Measurements from ENCODE around the gene RALGPS2.
"Not testable (repeated sequence)": the region's sequence is repeated elsewhere in the genome, so short reads cannot be mapped to it uniquely, and the experiment has no call there.

The RALGPS2 gene

DNA sequence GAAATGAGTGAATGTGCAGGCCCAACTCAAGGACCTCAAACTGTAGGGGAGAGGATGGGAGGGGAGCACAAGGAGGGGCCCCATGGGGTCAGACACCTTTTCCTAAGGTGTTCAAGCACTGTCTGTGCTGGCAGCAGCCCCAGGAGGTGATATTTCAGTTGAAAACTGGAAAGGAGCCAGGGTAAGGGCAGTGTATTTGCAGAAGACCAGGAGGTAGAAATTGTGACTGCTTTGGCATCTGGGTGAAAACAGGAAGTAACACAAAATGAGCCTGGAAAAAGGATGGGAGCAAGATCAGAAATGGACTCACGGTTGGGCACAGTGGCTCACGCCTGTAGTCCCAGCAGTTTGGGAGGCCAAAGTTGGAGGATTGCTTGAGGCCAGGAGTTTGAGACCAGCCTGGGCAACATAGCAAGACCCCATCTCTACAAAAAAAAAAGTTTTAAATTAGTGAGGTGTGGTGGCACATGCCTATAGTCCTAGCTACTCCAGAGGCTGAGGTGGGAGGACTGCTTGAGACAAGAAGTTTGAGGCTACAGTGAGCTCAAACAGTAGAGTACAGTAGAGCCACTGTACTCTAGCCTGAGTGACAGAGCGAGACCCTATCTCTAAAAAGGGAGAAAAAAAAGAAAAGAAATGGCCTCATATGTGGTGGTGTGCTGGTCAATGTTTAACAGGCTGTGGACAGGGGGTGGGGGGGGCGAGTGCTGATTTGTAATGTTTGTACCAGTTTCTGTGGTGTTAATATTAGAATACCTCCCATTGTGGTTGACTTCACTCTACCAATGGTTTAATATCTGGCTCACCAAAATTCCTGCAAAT lies 222.0 kb downstream of the RALGPS2 start:
- DNase-seq = no peak

DNA sequence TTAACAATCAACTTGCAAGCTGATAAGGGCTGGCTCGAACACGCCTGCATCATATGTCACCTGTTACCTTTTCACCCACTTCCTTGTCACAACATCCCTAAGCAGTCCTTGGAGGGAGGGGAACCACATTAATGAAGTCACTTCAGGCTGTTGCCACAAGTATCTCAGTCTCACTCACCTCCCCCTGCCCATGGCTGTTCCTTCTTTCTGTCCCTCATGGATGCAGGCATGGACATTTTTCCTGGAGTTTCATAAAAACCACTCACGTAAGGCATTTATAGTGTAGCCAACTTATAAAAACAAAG lies 222.6 kb downstream of the RALGPS2 start:
- peak; percentile 3 for DNase-seq

DNA sequence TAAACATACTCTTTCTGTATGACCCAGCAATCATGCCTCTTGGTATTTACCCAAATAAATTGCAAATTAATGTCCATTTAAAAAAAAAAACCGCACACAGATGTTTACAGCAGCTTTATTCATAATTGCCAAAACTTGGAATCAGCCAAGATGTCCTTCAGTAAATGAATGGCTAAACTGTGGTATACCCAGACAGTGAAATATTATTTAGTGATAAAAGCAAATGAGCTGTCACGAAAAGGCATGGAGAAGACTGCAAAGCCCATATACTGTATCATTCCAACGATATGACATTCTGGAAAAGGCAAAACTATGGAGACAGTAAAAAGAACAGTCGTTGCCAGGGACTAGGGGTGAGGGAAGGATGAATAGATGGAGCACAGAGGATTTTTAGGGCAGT lies 223.6 kb downstream of the RALGPS2 start:
- DNase-seq = no peak

DNA sequence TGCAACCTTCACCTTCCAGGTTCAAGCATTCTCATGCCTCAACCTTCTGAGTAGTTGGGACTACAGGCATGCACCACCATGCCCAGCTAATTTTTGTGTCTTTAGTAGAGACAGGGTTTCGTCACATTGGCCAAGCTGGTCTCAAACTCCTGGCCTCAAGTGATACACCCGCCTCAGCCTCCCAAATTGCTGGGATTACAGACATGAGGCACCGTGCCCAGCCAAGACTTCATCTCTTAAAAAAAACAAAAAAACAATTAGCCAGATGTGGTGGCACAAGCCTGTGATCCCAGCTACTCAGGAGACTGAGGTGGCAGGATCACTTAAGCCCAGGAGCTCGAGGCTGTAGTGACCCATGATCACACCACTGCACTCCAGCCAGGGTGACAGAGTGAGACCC lies 224.8 kb downstream of the RALGPS2 start:
- DNase-seq = not testable (repeated sequence)

DNA sequence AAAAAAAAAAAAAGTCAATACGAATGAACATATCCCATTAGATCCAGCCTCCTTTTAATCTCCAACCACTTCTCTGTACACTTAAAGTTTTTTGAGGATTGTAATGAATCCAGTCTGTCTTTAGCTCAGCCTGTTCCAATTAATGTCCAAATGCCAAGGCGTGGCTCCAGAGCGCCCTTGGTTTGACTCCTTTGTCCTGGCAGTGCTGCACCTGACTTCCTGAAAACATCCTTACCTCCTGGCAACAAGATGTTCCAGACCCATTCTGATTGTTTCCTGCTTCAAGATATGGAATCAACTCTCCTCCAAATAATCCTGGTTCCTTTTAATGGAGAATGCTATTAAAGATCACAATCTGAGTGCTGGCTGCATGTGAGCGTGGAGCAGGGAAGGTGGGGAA lies 226.6 kb downstream of the RALGPS2 start:
- DNase-seq = no peak

DNA sequence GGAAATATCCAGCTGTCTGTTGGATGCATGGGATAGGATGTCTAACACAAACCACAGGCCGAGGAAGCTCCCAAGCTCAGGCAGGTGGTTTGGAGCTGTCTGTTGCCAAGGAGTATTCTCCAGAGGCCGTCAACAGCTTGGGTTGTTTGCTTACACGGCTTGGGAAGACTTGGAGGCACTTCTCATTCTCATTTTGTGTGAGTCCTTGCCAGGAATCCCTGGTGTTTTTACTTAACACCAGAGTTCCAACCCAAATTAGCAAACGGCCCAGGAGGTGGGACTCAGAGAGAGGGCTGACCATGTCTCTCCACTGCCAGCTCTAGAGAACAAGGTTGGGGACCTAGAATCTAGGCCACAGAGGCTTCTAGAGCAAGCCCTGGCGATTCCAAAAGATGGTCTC lies 228.0 kb downstream of the RALGPS2 start:
- no peak for DNase-seq

DNA sequence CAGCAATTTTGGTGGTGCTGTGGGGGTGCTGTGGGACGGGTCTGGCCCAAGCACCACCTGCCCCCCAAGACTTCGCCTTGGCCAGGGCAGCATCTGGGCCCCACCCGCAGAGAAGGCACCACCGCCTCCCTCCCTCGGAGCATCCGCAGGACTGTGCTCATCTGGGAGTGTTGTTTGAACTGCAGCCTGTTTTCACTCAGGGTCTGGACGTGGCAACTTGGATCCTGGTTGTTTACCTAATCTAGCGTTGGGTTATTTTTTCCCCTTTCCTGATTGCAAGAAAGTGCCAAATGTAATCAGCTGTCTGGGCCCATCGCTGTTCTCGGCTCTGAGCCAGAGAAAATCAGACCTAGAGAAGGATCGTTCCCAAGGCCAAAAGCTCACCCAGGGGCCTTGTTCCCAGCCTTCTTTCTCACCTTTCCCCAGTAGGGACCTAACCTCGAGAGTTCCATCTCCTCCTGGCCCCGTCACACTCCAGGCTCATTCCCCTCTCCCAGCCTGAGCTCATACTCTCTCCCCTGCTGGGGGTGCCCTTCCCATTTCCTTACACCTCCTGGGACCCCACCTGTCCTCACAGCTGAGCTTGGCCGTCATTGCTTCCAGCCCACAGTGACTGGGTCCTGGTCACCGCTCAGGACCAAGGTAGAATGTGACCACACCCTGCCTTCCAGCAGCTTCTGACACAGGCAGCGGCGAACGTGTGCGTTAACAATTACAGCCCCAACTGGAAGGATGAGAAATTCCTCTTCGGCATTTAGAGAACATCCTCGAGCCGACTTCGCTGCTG lies 228.7 kb downstream of the RALGPS2 start:
- DNase-seq = no peak

DNA sequence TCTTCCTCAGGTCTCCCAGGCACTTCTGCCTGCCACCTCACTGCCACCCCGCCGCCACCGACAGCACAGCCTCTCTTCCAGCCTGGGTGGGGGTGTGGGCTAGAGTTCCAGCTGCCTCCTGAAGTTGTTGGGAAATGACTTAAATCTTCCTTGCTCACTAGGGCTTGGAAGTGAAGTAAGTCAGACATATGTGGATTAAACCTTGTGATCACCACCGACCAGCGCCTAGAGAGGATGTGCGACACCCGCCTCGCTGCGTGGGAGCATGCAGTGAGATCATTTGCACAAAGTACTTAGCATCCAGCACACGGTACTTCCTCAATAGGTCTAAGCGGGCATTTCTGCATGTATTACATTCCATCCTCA lies 229.3 kb downstream of the RALGPS2 start:
- no peak for DNase-seq

DNA sequence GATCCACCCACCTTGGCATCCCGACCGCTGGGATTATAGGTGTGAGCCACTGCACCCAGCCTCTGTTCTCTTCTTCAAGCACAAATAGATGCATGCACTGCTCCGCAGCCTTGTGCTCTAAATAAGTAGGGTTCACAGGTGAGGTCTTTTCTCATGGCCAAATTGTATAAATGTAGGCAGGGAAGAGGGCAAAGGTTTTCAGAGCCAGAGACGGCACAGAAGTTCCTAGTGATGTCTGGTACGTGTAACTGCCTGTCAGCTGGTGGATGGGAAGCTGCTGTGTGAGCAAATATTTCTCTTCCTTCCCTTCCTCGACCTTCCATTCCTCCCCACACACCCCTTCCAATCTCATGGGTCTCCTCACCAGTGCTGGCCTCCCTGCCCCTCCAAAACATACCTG lies 229.9 kb downstream of the RALGPS2 start:
- DNase-seq = no peak

DNA sequence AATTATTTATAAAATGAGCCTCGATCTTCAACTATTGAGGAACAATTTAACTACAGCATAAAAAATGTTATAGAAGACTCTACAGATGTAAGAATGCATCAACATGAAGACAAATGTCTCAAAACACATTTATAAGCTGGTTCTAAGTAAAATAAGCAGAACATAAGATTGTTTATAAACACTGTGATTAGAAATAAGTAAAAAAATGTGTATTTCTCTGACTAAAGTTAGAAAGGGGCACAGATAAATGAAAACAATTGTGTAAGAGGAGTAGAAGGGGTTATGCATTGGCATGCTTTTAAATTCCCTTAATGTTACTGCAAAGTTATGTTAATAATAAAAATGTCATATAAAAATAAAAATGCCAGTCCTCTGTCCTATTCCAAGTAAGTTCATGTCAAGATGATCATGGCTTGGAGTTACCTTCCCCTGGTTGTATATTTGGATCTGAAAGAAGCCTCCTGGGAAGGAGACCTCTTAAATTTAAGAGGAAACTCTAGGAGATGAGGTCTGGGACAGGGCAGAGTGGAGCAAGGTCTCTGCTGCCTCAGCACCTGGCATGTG lies 230.4 kb downstream of the RALGPS2 start:
- no peak for DNase-seq

DNA sequence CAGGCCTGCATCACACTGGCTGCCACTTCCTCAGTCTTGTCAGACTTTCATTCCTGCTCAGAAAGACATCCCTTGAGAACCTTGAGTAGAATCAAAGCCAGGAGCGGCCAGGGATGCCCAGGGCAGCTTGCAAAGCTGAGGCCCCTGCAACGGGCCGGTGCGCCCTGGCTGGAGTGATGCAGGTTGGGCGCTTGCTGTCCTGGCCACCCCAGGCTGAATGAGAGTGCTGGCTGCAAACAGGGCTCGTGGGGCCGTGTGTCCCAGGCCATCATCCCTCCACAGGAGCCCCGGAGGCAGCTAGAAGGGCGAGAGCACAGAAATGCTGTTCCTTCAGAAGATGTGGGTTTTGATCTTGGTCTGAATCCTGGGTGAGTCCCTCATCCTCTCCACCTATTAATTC lies 233.4 kb downstream of the RALGPS2 start:
- peak; percentile 35 for DNase-seq

DNA sequence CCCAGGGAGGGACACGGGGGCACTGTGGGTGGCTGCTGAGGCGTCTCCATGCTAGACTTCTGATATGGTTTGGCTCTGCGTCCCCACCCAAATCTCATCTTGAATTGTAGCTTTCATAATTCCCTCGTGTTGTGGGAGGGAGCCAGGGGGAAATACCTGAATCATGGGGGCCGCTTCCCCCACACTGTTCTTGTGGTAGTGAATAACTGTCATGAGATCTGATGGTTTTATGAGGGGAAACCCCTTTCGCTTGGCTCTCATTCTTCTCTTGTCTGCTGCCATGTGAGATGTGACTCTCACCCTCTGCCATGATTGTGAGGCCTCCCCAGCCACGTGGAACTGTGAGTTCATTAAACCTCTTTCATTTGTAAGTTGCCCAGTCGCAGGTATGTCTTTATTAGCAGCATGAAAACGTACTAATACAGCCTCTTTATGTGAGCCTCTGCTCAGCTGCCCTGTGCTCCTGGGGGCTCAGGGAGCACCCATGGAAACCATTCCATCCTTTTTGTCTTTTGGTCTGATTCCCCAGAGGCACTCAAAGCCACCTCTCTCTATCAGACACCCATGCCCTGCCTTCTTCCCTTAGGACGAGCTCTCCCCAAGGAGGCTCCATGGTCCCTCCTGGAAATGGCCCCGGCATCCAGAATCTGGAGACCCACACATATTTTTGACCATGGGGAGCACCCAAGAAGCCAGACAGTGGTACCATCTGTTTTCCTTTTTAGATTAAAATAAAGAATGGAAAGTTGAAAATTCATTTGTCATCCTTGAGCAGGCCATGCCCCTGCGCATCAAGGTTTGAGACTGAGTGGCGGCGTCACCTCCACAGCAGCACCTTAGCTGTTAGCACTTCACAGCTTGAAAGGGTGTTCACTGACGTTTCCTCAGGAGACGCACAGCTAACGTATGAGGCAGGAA lies 234.8 kb downstream of the RALGPS2 start:
- no peak for DNase-seq

DNA sequence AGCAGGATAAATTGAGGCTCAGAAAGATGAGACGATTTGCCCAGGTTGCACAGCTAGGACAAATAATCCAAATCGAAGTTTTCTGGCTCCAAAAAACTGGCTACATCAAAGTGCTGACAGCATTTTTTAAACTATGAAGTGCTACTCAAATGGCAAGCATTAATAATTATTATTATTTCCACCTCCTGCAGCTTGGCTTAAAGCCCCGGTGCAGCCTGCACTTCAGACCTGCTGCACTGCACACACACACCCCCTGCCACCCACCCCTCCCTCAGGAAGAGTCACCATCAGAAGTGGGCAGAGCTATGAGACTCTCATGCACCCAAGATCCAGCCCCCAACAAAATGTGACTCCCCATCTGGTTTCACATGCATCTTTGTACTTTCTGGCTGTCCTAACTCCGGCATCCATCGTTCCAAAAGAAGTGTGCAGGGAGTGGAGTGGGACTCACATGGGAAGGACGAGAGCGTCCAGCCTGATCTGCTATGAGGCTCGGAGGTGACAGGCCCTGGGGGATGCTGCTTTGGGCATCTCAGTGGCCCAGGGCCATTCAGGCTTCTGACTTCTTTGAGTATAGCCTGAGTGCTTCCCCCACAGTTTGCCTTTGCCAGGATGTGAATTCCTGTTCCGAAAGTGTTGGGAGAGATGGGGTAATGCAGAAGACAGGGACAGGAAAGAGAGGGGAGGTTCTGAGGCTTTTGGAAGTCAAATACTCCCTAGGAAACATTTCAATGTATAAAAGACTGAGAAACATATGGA lies 235.6 kb downstream of the RALGPS2 start:
- DNase-seq = no peak

DNA sequence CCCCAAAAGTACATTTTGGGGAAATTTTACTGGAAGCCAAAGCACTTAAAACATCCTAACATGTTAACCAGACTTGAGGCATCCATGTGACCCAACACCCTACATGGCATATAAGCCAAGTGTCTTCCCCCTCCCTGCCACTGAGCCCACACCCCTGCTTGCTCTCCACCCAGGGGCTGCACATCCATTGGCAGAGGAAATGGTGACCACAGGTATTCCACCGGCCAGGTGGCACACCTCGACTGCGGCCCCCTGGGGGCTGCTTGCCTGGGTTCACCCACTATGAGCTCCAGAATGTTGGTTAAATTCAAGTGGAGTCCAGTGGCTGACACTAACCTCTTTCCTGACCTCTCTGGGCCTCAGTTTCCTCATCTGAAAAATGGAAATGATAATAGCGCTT lies 236.3 kb downstream of the RALGPS2 start:
- no peak for DNase-seq

DNA sequence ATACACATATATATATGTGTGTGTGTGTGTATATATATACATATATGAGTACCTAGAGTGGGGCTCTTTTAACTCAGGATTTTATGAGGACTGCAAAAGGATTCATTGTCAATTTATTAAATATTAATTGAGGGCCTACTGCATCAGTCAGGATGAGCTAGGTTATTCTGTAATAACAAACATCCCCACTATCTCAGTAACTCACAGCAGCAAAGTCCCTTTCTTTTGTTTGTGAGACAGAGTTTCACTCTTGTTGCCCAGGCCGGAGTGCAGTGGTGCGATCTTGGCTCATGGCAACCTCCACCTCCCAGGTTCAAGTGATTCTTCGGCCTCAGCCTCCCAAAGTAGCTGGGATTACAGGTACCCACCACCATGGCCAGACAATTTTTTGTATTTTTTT lies 236.8 kb downstream of the RALGPS2 start:
- DNase-seq = no peak

DNA sequence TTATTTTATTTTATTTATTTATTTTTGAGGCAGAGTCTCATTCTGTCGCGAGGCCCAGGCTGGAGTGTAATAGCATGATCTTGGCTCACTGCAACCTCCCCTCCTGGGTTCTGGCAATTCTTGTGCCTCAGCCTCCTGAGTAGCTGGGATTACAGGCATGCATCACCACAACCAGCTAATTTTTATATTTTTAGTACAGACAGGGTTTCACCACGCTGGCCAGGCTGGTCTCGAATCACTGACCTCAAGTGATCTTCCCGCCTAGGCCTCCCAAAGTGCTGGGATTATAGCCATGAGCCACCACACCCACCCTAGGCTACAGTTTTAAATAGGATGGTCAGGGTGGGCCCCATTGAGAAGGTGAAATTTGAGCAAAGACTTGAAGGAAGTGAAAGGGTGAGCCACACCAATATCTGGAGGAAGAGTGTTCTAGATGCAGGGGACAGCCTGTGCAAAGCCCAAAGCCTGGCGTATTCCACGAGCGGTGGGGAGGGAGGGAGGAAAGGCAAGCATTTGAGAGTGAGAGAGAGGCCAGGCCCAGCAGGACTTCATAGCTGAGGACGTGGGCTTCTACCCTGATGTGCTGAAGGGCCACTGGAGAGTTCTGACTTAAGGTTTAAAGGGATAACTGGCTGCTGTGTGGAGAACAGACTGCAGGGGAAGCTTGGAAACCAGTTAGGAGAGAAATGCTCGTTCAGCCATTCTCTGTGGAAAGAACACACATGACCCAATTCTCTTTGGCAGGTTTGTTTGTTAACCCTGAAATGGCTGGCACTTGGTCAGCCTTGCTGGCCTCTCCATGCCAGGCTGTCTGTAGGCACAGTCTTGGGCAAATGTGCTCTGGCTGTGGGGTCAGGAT lies 238.0 kb downstream of the RALGPS2 start:
- no peak for DNase-seq

DNA sequence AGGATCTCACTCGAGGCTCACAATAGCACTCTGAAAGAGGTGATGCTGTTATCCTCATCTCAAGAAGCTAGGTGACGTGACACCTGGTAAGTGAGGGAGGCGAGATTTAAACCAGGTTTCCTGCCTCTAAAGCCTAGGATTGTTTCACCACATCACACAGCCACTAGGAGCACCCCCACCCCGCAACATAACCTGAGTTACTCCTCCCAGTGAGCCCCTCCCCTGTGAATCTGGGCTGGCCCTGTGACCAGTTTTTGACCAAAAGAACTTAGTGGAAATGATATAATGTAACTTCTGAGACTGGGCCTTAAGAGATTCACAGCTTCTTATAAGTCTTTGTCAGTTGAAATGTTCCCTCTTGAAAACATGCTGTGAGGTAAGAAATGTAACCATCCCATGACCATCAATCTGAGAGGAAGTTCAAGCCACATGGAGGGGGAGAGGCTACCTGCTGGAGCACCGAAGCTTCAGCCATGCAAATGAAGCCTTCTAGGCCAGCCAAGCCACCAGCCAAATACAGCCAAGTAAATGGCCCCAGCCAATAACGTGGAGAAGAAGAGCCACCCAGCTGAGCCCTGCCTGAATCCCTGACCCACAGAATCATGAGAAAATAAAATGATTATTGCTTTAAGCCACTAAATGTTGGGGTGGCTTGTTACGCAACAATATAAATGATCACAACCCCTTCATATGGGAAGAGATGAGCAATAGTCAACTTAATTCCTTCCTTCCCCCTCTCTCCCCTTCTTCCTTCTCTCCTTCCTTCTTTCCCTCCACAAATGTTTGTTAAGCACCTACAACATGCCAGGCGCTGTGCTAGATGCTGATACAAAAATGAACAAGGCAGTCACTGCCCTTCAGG lies 239.7 kb downstream of the RALGPS2 start:
- DNase-seq = no peak

DNA sequence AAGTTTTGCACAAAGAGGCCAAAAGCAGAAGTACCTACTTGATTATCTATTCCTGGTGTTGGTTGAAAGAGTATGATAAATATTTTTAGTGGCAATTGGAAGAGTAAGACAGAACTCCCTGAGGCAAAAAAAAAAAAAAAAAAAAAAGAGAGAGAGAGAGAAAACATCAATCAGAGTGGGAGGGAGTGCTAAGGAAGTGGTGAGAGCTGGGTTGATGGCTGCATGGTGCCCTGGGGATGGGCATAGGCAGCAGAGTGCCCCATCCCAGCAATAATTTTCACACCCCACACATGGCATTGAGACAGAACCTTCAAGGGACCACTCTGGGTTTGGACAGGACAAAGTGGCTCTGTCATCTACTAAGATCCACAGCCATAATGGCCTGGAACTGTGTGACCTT lies 241.3 kb downstream of the RALGPS2 start:
- no peak for DNase-seq

DNA sequence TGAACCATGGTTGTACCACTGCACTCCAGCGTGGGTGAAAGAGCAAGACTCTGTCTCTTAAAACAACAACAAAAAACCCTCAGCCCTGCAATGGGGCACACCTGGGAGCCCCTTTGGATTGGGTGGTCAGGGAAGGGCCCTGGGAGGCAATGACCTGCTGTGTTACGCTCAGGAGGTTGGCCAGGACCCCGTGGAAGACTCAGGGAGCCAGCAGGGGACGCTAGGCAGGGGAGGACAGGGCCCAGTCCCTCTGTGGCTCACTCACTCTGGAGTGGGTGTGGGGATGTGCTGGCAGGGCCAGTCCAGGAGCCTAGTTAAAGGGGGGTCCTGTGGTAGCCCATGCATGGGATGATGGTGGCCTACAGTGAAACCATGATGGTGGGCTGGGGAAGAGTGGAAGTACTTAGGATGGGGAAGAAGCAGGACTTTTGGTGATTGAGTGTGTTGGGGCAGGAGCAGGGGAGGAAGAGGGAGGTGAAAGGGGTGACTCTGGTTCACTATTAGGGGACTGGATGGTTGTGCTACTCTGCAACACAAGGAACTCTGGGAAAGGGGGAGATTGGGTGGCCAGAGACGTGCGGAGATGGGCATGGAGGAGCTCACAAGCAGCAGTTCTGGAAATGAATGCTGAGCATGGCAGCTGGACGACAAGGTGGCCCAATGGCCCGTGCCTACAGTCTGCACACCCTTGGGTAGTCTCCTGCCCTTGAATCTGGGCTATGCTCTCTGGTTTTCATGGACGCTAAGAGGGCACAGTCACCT lies 244.4 kb downstream of the RALGPS2 start:
- no peak for DNase-seq

DNA sequence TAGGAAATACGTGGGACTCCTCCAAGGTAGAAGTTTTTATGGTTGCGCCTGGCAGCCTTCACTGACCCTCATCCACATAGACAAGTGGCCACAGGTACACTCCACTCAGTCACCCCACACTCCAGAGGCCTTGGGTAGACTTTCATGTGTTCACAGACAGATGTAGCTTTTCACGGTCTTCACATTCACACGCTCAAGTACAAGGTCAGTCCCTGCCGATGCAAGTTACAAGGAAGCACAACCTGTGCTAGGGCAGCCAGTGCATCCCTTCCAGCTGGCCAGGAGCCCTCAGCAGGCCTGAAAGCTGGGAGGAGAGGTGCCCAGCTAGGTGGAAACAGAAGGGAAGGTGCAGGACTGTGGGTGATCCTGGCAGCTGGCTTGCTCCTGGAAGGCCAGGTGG lies 245.1 kb downstream of the RALGPS2 start:
- DNase-seq = no peak

Measured in activated CD8-positive, alpha-beta memory T cell treated with anti-CD3 and anti-CD28 coated beads for 24 hours (primary cell).